Frontal cortex (tissue), 4 donors: ENCODE data around the gene RPL3. TPM values are rescaled to one million over a fixed set of nuclear protein-coding genes. Genes with fewer than 3 reads are reported as not detected.
"Not testable (repeated sequence)": the region's sequence is repeated elsewhere in the genome, so short reads cannot be mapped to it uniquely, and the experiment has no call there.

Experiments used
- DNase-seq, 2 donors: peaks; one replicate each; pipeline ENCODE4 v3.0.0; 2012; ENCODE audit warnings: low spot score in 2 of 2
- FAIRE-seq: peaks from 2 replicates; lab custom pipeline; 2012; peaks lifted over from hg19 to GRCh38; lab: Jason Lieb, UNC
- total RNA-seq: library from RNA; depleted of rRNA; stranded (reverse); fragments of >200 nt; gene quantifications from one replicate; pipeline ENCODE4 v1.2.3, GENCODE V29; 2014
- donor health status: control.
- donor health status: control.
- donor health status: control.

RPL3 gene
- total RNA-seq, 1 donor from 2014 or later, result 1,897 TPM

DNA sequence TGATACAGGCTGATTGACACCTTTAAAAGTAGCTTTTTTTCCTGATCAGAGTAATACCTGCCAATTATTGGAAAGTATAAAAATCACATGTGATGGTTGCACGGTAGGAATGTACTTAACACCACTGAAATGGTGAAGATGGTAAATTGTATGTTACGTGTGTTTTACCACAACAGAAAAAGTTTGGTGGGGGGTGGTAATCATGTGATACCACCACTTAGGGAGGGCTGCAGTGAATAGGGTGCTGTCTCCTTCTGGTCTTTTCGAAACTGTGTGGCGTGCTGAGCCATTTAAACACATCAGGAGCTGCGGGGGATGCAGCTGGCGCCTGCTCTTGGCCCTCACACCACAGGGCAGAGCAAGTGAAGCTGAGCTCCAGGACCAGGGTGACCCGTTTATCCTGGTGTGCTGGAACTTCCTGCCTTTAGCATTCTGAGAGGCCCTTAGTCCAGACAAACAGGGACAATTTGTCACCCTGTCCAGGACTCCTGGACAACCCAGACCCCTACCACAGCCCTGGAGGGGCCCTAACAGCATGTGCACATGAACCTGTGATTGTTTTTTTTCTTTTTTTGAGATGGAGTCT lies 33.0 kb upstream of the RPL3 start:
- FAIRE-seq, result no peak
- peak in 1 of 2 donors; percentile 10 for DNase-seq

DNA sequence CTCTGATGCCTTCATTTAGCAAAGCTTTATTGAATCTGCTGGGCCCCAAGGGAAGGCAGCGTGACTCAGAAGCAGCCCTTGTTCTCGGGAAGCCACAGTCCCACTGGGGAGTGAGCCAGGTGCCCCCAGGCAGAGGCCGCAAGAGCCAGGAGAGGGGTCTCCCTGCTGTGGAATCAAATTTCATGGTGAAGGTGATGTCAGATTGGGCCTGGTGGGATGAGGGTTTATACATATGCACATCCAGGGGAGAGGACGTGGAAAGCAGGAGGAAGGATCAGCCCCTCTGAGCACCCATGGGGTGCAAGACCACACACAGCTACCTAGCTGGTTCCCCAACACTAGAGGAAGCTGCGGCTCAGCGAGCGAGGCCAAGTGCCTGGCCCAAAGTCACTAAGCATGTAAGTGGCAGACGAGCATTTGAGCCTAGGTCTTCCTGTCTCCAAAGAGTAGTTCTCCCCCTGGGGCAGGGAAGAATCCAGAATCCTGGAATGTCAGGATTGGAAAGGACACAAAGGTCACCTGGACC lies 32.3 kb upstream of the RPL3 start:
- DNase-seq (peak in 1 of 2 donors; percentile 14), FAIRE-seq (no peak)

DNA sequence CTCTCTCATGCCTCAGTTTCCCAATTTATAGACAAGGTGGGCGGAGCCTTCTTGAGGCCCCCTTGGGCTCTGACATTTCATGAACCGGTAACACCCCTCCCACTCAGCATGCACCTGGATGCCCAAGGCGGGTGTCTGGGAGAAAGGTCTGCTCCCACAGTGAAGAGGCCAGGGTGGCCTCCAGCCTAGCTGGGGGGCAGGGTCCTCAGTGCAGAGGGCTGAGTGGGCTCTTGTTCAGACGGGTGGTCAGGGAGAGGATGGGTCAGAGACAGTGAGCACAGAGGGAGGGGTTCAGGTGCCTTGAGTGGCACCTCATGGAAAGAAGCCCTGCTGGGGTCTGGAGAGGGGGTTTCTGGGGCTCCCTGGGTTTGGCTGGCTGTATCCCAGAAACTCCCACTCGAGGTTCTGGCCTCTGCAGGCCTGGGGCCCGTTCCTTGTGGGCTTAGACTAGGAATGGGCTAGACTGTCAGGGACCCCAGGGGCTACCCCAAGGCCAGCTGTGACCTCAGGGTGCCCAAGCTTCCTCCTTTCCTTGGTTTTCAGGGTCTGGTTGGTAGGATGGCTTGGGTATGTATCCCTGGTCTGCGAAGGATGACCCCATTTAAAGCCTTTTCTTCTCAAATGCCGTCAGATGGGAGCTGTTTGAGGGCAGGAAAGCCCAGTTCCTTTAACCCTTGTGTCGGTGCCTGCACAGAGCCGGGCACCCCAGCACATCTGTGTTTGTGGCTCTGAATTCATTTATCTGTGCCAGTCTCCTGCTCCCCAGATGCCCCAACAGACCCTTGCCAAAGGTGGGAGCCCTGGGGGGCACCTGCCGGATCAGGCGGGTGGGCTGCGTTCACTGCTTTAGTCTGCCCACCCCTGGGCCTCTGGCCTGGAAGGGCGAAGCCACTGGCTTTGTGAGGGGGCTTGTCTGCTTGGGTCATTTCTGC lies 31.6 kb upstream of the RPL3 start:
- FAIRE-seq (no peak), DNase-seq (peak in 1 of 2 donors; percentile 21)

DNA sequence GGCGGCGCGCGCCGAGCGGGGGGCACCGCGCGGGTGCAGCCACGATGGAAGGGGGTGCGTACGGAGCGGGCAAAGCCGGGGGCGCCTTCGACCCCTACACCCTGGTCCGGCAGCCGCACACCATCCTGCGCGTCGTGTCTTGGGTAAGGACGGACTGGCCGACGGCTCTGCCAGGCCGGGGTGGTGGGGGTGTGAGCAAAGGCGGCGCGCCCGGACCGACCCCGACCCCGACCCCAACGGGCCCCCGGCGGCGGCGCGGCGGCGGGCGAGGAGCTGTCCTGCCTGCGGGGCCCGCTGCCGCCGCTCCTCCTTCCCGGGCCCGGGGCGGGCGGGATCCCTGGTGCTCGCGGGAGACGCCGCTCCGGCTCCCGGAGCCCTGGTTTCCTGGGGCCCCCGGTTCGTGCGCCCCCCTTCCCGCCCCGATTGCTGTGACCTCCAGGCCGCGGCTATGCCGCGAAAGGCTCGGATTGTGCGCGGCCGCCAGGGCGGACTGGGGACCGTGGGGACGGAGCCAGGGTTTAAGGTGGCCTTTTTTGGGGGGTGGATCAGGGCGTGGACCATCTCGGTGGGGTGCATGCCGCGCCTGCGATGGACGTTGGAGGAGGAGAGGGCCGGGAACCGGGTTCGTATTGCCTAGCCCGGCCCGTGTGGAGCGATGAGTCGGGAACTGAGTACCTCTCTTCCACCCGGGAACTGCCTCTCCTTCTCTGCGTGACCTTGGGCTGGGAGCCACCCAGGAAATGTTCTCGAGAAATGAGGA lies 30.7 kb upstream of the RPL3 start, which contains the start of gene SYNGR1:
SYNGR1 (plus strand) TSS at position 25 of the 760 bp plus-strand sequence; CDS start at position 45, 20 bp downstream.
- FAIRE-seq (no peak), DNase-seq (peak in 1 of 2 donors; percentile 40)

DNA sequence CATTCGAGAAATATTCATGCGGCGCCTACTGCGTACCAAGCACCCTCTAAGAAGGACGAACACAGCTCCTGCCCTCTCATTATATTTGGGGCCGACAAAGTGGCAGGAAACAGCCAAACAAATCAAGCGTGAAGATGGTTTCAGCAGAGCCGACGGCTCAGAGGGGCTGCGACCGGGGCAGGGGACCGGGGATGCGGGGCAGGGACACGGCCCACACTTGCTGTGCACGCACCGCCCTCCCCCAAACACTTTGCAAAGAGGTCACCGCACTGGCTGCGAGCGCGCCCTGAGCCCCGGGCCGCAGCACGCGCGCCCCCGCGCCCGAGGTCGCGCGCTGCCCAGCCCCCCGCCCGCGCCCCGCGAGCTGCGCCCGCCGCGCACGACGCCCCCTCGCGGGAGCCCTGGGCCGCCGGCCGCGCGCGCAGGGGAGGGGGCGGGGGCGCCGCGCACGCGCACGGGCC lies 30.1 kb upstream of the RPL3 start:
- DNase-seq (peak; percentile 92 to 93), FAIRE-seq (no peak)

DNA sequence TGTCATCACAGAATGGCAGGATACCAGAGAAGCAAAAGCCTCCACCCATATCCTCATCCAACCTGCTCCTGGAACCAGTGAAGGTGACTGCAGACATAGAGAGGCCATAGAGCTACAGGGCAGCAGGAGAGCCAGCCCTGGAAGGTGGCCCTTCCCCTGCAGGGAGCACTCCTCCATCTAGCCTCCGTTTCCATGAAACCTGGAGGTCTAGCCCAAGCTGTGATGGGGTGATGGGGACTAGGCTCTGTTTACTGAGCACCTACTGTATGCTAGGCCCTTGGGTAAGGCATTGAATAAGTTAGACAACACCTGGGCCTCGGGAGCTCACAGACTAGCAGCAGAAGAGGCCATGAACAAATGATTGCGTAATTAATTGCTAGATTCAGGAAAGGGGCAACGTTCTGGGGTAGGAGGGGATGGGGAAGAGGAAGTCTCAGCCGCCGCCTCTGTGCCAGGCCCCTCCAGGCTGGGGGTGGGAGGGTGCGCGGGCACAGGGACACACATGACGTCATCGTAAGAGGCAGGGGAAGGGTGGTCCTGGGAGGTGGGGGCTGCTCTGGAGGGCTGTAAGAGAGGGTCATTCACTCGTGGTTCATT lies 29.6 kb upstream of the RPL3 start:
- DNase-seq (no peak), FAIRE-seq (no peak)

DNA sequence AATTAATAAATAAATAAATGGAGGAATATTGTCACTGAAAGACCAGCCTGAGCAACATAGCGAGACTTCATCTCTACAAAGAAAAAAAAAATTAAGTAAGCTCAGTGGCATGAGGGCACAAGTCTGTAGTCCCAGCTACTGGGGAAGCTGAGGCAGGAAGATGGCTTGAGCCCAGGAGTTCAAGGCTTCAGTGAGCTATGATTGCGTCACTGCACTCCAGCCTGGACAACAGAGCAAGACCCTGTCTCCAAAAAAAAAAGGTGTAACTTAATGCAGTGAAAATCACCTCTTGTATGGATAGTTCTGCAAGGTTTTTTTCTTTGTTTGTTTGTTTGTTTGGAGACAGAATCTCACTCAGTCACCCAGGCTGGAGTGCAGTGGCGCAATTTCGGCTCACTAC lies 25.8 kb upstream of the RPL3 start:
- no peak for FAIRE-seq
- DNase-seq, result no peak

DNA sequence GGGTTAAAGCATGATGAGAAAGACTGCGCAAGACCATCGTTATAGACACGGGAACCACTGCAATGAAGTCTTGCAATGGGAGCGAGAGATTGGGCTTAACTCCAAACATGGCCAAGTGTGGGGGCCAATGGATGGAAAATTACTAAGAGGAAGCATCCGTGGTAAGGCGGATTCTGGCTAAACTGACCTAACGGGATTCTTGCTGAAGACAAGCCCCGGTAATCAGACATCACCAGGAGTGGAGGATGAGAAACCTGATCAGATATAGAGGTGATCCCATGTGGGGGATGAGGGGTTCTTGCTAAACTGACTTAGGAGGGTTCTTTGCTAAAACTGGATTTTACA lies 24.6 kb upstream of the RPL3 start:
- no peak for DNase-seq
- no peak for FAIRE-seq

DNA sequence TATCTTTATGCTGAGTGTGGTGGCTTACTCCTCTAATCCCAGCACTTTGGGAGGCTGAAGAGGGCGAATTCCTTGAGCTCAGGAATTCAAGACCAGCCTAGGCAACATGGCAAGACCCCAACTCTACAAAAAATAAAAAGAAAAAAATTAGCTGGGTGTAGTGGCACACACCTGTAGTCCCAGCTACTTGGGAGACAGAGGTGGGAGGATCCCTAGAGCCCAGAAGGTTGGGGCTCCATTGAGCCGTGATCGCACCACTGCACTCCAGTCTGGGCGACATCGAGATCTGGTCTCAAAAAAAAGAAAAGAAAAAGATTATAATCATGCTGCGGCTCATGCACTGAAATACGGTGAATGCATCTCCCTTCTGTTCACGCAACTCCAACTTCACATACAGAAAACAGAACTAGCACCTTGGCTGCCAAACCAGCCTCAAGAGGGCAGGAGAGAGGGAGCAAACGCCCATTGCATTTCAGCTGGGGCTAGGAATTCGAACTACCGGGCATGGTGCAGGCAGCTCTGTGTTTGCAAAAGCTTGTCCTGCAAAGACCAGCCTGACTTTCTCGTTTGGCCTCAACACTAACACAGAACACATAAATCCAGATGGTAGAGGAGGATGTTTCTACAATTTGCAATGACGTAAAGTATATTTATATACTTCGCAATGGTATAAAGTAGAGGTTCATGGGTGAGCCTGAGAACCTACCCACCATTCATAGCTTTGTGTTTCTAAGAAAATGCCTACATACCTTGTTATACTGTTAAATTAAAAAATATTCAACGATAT lies 24.0 kb upstream of the RPL3 start:
- DNase-seq (no peak), FAIRE-seq (no peak)

DNA sequence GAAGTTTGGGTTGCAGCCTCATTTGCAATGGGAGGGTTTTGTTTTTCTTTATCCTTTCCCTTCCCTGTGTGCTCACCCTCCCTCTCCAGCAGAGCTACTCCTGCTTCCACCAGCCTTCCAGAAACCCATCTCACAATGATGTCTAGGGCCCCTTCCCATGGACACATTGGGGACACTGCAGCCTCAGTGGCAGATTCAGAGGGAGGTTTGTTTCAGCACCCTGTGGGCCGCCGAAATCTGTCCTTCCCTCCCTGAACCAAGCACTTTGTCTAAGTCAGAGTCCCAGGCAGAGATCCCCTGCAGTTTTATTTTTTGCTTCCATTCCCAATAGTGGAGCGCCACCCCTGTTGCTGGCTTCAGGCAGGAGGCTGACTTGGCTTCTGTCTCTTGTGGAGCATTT lies 21.8 kb upstream of the RPL3 start:
- FAIRE-seq (no peak), DNase-seq (no peak)

DNA sequence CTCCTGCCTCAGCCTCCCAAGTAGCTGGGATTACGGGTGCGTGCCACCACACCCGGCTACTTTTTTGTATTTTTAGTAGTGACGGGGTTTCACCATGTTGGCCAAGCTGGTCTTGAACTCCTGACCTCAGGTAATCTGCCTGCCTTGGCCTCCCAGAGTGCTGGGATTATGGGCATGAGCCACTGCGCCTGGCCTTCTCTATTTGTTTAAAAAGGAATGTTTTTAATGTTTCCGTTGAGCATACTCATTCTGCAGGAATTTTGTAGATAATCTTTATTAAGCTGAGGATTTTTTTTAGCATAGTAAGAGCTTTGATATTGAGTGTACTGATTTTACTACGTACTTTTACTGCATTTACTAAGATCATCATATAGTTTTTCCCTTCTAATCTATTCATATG lies 20.4 kb upstream of the RPL3 start:
- not testable (repeated sequence) for FAIRE-seq, DNase-seq

DNA sequence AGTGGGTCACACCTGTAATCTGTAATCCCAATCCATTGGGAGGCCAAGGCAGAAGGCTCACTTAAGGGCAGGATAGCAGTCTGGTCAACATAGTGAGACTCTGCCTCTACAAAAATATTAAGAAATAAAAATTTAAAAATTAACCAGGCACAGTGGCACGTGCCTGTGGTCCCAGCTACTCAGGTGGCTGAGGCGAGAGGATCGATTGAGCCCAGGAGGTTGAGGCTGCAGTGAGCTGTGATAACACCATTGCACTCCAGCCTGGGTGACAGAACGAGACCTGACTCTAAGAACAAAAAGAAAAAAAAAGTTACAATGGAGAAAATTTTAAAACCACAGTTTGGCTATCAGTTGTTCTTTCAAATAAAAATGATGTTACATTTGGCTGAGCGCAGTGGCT lies 17.0 kb upstream of the RPL3 start:
- DNase-seq (no peak), FAIRE-seq (no peak)

DNA sequence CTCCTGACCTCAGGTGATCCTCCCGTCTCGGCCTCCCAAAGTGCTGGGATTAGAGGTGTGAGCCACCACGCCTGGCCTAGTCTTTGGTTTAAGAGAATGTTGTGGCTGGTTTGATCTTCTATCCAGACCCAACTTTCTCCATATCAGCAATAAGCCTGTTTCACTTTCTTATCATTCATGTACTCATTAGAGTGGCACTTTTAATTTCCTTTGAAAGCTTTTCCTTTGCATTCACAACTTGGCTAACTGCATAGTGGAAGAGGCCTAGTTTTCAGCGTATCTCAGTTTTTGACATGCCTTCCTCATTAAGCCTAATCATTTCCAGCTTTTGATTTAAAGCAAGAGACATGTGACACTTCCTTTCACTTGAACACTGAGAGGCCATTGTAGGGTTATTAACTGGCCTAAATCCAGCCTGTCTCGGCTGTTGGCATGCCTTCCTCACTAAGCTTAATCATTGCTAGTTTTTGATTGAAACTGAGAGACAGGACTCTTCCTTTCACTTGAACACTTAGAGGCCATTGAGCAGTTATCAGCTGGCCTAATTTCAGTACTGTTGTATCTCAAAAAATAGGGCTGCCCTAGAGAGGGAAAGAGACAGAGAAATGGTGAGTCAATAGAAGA lies 13.1 kb upstream of the RPL3 start:
- no peak for DNase-seq
- no peak for FAIRE-seq

DNA sequence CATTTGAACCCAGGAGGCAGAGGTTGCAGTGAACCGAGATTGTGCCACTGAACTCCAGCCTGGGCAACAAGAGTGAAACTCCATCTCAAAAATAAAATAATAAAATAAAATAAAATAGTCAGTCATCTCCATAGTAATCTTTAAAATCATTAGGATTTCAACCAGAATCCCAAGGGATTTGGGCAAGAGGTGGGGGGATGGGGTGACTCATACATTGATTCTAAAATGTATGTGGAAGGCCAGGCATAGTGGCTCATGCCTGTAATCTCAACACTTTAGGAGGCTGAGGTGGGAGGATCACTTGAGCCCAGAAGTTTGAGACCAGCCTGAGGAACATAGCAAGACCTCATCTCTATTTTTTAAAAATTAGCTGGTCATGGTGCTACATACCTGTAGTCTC lies 11.1 kb upstream of the RPL3 start:
- DNase-seq, FAIRE-seq: not testable (repeated sequence)

DNA sequence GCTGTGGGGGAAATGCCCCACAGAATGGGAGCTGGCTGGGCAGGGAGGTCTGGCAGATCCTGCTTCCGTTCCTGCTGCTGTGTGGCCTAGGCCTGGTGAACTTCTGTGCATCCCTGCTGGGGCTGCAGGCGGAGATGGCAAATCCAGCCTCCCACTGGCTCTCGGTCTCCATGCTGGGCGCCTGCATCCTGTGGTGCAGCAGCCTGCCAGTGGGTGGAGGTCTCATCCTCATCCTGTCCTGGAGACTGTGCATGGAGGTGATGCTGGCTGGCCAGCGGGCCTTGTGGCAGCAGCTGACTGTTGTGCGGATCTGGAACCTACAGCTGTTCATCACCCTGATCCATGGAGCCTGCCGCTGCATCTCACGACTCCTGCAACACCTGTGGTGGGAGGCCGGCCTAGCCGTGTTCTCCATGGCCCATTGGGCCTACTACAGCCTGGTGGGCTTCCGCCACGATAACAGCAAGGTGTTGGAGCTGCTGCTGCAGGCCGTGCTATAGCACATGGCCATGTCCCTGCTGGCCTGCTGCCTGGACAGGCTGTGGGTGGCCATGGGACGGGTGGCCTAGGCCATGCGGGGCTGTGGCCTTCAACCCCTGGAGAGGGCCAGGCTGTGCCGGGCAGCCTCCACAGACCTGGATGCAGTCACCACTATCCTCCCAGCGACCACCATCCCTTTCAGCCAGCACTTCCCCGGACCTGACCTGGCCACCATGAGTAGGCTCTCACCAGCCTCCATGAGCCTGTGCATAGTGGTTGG lies 8.8 kb upstream of the RPL3 start:
- FAIRE-seq (no peak), DNase-seq (no peak)

DNA sequence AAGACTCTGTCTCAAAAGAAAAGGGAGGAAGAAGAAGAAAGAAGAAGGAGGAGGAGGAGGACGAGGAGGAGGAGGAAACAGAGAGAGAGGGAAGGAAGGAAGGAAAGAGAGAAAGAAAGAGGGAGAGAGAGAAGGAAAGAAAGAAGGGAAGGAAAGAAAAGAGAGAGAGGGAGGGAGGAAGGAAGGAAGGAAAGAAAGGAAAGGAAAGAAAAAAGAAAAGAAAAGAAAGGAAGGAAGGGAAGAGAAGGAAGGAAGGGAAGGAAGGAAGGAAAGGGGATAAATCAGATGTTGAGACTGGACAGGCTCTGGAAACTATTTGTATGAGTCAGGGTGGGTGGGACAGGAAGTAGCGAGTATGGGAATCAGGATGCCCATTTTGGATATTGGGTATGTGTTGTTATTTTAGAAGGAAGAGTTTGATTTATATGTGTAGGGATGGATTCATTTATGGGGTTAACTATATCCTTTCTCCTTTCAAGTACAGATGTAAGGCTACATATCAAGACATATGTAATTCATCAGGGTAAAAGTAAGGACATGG lies 6.0 kb upstream of the RPL3 start:
- DNase-seq (no peak), FAIRE-seq (no peak)

DNA sequence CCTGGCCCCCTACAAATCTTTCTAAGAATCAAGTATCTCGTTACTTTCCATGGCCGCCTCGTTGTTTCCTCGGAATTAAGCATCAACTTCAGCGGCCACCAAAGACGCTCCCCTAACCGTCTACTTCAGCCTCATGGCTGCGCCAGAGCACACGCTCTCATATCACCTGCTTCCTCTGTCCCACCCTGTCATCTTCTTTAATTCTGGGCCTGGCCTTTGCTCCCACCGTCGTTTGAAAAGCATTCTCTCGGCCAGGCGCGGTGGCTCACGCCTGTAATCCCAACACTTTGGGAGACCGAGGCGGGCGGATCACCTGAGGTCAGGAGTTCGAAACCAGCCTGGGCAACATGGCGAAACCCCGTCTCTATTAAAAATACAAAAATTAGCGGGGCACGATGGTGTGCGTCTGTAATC lies 1.2 kb upstream of the RPL3 start:
- not testable (repeated sequence) for DNase-seq, FAIRE-seq
